Peyer's patch (tissue), 4 donors: Measurements from ENCODE around the gene RND1.

Source experiments
- CTCF ChIP-seq, 6 experiments: fragments of 450-650 bp in 4 of 6; fragments of 200-600 bp in 2 of 6; sonication (generic) in 1 of 6; IDR thresholded peaks; one replicate each; pipeline ENCODE4 v1.5.1; 2017 to 2019; ENCODE audit warnings: antibody characterized with exemption in 6 of 6, mild to moderate bottlenecking in 3 of 6, moderate library complexity in 1 of 6
- POLR2A ChIP-seq, 2 donors: fragments of 450-650 bp; IDR thresholded peaks; one replicate each; pipeline ENCODE4 v1.5.1; 2017; ENCODE audit warnings: antibody characterized with exemption in 2 of 2, mild to moderate bottlenecking in 2 of 2, moderate library complexity in 2 of 2

GRCh38 chr12:48807981-48808380, 57.7 kb downstream of the RND1 start:
- TF ChIP-seq CTCF (IDR thresholded peaks at IDR 0.05) (no peak), POLR2A (IDR thresholded peaks at IDR 0.05) (no peak)
